Ovary (tissue), 9 donors: Measurements from ENCODE around the gene KIAA1217. TPM values are rescaled to one million over a fixed set of nuclear protein-coding genes. Genes with fewer than 3 reads are reported as not detected.

Experiments used
- DNase-seq, 5 donors: peaks; one replicate each; pipeline ENCODE4 v3.0.0-alpha.2; 2019 to 2020
- H3K27ac ChIP-seq, 2 donors: fragments of 200-600 bp; one replicate each; pipeline versions ENCODE4 v1.5.1 to v1.8.0; 2019 to 2022
- H3K27me3 ChIP-seq: fragments of 200-600 bp; one replicate; pipeline ENCODE4 v1.8.0; 2022
- H3K36me3 ChIP-seq: fragments of 200-600 bp; sonication (generic); one replicate; pipeline ENCODE4 v1.5.1; 2019
- H3K4me1 ChIP-seq: one replicate; pipeline ENCODE4 v1.8.1; 2013; ENCODE audit warnings: mild to moderate bottlenecking, moderate library complexity; ENCODE audit not compliant: insufficient read depth
- H3K4me3 ChIP-seq: fragments of 200-600 bp; sonication (generic); one replicate; pipeline ENCODE4 v1.5.1; 2017
- H3K9me3 ChIP-seq, 2 donors: fragments of 200-600 bp in 1 of 2; sonication (generic) in 1 of 2; one replicate each; pipeline versions ENCODE4 v1.5.1 to v1.8.1; 2013 to 2019; ENCODE audit warnings: mild to moderate bottlenecking in 1 of 2, moderate library complexity in 1 of 2
- CTCF ChIP-seq, 3 donors: fragments of 450-650 bp in 2 of 3; fragments of 200-600 bp in 1 of 3; IDR thresholded peaks; one replicate each; pipeline versions ENCODE4 v1.5.1 to v1.8.0; 2016 to 2022; ENCODE audit warnings: antibody characterized with exemption in 3 of 3, mild to moderate bottlenecking in 1 of 3
- EP300 ChIP-seq: sonication (generic); formaldehyde crosslinking; IDR thresholded peaks from one replicate; pipeline ENCODE4 v1.6.1; 2017; ENCODE audit warnings: antibody characterized with exemption
- POLR2A ChIP-seq: fragments of 450-650 bp; IDR thresholded peaks from one replicate; pipeline ENCODE4 v1.6.1; 2017; ENCODE audit warnings: antibody characterized with exemption, mild to moderate bottlenecking, moderate library complexity
- WGBS, 3 donors: extraction: QIAGEN DNeasy Blood & Tissue Kit in 1 of 3; methylation state at CpG; one replicate each; pipeline versions ENCODE4 v1.1.5 to v1.1.7; 2013 to 2017; 5-methylcytosine and 5-hydroxymethylcytosine counted together
- intact Hi-C, 4 donors: fragments of 100-400 bp; cut with DNase I; formaldehyde crosslinking; loops; one replicate each; pipeline versions ENCODE4 v1.11.0 to v1.15.1; 2022 to 2023
- polyA plus RNA-seq, 2 donors: library from polyadenylated mRNA; stranded (reverse); fragments of 200-250 nt in 1 of 2; fragments of 350-450 nt in 1 of 2; fragmentation: Illumina TruSeq in 1 of 2; extraction: RNeasy Lipid Tissue Mini Kit (QIAGEN cat#74804) in 1 of 2; gene quantifications; one replicate each; pipeline ENCODE4 v1.2.3, GENCODE V29; 2013 to 2014
- total RNA-seq, 7 donors: library from RNA; depleted of rRNA in 2 of 7; stranded (reverse); fragments of >200 nt in 2 of 7; fragmentation: NEBNext Ultra II Directional in 3 of 7; extraction: Animal tissue kit (Norgen Biotek cat#: 25700) in 3 of 7; gene quantifications; one replicate each; pipeline versions ENCODE4 v1.1.0 to v1.2.4, GENCODE V29; 2016 to 2023
- donor health status: DM: no; HTN: no; CAD: no; lungs with moderate emphysema.
- donor health status: DM: no; HTN: no; CAD: no.
- donor health status: Bipolar disorder and iron deficiency.
- donor health status: DM: yes; HTN: yes; CAD: no.
- donor health status: DM: no; HTN: no; CAD: no.
- donor health status: DM: yes; HTN: yes; CAD: no.

KIAA1217 gene
- total and polyA plus RNA-seq, 9 donors, result 7.2 to 47.1 (median 23.0) TPM

- no peaks in the 10 kb centered on the region for H3K27me3 ChIP-seq
- DNase-seq, result no peak
- H3K4me3 ChIP-seq, result no peak overlapping the region
- H3K36me3 ChIP-seq, result no peaks in the 10 kb centered on the region
- H3K4me1 ChIP-seq, result peaks cover 3% of the 10 kb centered on the region
- no peak for TF ChIP-seq POLR2A
- no peak for TF ChIP-seq CTCF (IDR thresholded peaks at IDR 0.05)
- no peak for TF ChIP-seq EP300
- no peaks in the 10 kb centered on the region for H3K9me3 ChIP-seq
- 74 to 84% (median 77%) methylated on average over 1 of the region's 1 CpG for WGBS, 3 donors
- intact Hi-C loops, result no loop called here
- no peak overlapping the region for H3K27ac ChIP-seq
Observed at GRCh38 chr10:24467136-24467535, 258.2 kb downstream of the KIAA1217 start.

- Histone ChIP-seq H3K36me3 (no peaks in the 10 kb centered on the region), H3K27ac (no peak overlapping the region), H3K9me3 (no peaks in the 10 kb centered on the region), H3K4me3 (no peak overlapping the region), H3K27me3 (no peaks in the 10 kb centered on the region), H3K4me1 (peaks cover 3% of the 10 kb centered on the region)
- WGBS, 3 donors, result 85 to 90% (median 90%) methylated on average over 2 of the region's 2 CpGs
- no peak for DNase-seq
- TF ChIP-seq CTCF (IDR thresholded peaks at IDR 0.05) (no peak), EP300 (no peak), POLR2A (no peak)
- intact Hi-C loops, result no loop called here
Observed at GRCh38 chr10:24467605-24468004, 258.7 kb downstream of the KIAA1217 start.

GRCh38 chr10:24468281-24468751 lies 259.4 kb downstream of the KIAA1217 start:
- DNase-seq, result no peak
- H3K27me3 ChIP-seq, result no peaks in the 10 kb centered on the region
- peaks cover 3% of the 10 kb centered on the region for H3K4me1 ChIP-seq
- 86 to 93% (median 87%) methylated on average over 6 of the region's 6 CpGs for WGBS, 3 donors
- no peak overlapping the region for H3K4me3 ChIP-seq
- TF ChIP-seq EP300 (no peak), POLR2A (no peak), CTCF (IDR thresholded peaks at IDR 0.05) (no peak)
- no peak overlapping the region for H3K27ac ChIP-seq
- intact Hi-C loops, result no loop called here
- no peaks in the 10 kb centered on the region for H3K9me3 ChIP-seq
- H3K36me3 ChIP-seq, result no peaks in the 10 kb centered on the region

- no peak overlapping the region for H3K4me3 ChIP-seq
- TF ChIP-seq EP300 (no peak), CTCF (IDR thresholded peaks at IDR 0.05) (no peak), POLR2A (no peak)
- 89 to 94% (median 91%) methylated on average over 8 of the region's 8 CpGs for WGBS, 3 donors
Observed at GRCh38 chr10:24469993-24470392, 261.1 kb downstream of the KIAA1217 start.

More at GRCh38 chr10:24469993-24470392, 261.1 kb downstream of the KIAA1217 start:
- H3K36me3 ChIP-seq, result no peaks in the 10 kb centered on the region
- H3K27me3 ChIP-seq, result no peaks in the 10 kb centered on the region
- intact Hi-C loops, result no loop called here
- H3K27ac ChIP-seq, result no peak overlapping the region
- DNase-seq, result no peak
- no peaks in the 10 kb centered on the region for H3K9me3 ChIP-seq
- peaks cover 3% of the 10 kb centered on the region for H3K4me1 ChIP-seq
